ENCODE measurements around the gene USP49. TPM values are rescaled to one million over a fixed set of nuclear protein-coding genes. Genes with fewer than 3 reads are reported as not detected.

Gene USP49
- total RNA-seq, 2 donors from 2014 or later = 8.2 to 15.3 TPM

GRCh38 chr6:41936073-41936837 is 41.1 kb upstream of the USP49 start:
- H3K27me3 Mint-ChIP-seq = no peaks in the 10 kb centered on the region
- ATAC-seq (peak; percentile 93), DNase-seq (ENCODE audit: low spot score) (peak; percentile 97)
- H3K4me3 Mint-ChIP-seq = peak overlapping the region; percentile 97
- H3K9me3 Mint-ChIP-seq = no peaks in the 10 kb centered on the region
- H3K4me1 Mint-ChIP-seq (ENCODE audit: low read depth in 2 of 2) = peaks cover 73 to 75% of the 10 kb centered on the region in 2 donors
- peaks cover 44% of the 10 kb centered on the region for H3K36me3 Mint-ChIP-seq
- H3K27ac Mint-ChIP-seq = peak overlapping the region; percentile 88 to 95

DNA sequence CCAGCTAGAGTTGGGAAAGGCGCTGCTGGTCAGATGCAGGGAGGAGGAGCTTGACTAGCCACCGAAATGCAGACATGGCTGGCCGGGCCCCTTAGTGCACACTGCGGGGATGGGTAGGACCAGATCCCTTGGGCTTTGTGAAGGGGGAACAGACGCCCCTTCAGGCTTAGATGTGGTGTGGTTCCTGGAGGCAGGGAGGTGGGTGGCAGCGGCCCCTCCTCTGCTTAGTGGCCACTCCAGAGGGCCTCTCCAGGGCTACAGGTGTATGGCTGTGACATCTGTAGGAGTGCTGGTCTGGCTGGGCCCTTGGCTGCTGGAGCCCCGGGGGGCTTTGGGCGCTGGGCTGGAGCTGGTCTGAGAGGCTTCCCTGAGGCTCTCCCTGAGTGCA is 40.5 kb upstream of the USP49 start:
- DNase-seq (ENCODE audit: low spot score) (no peak), ATAC-seq (peak in 1 of 2 donors; percentile 0)
- Mint-ChIP-seq H3K27me3 (no peaks in the 10 kb centered on the region), H3K4me3 (peak overlapping the region; percentile 97), H3K36me3 (peaks cover 44% of the 10 kb centered on the region), H3K4me1 (ENCODE audit: low read depth in 2 of 2) (peaks cover 75 to 77% of the 10 kb centered on the region in 2 donors), H3K27ac (peak overlapping the region; percentile 88 to 95), H3K9me3 (no peaks in the 10 kb centered on the region)

GRCh38 chr6:41935193-41935574 is 40.0 kb upstream of the USP49 start:
- no peak for DNase-seq (ENCODE audit: low spot score)
- H3K4me1 Mint-ChIP-seq (ENCODE audit: low read depth in 2 of 2) = peaks cover 72 to 73% of the 10 kb centered on the region in 2 donors

GRCh38 chr6:41934278-41935192 is 39.4 kb upstream of the USP49 start:
- no peaks in the 10 kb centered on the region for H3K27me3 Mint-ChIP-seq
- H3K27ac Mint-ChIP-seq = peak overlapping the region; percentile 88 to 95
- DNase-seq (ENCODE audit: low spot score) (no peak), ATAC-seq (no peak)
- peaks cover 65 to 67% of the 10 kb centered on the region in 2 donors for H3K4me1 Mint-ChIP-seq (ENCODE audit: low read depth in 2 of 2)
- H3K4me3 Mint-ChIP-seq = peak overlapping the region; percentile 97
- no peaks in the 10 kb centered on the region for H3K9me3 Mint-ChIP-seq
- H3K36me3 Mint-ChIP-seq = peaks cover 34% of the 10 kb centered on the region

More at GRCh38 chr6:41935193-41935574, 40.0 kb upstream of the USP49 start:
- no peaks in the 10 kb centered on the region for H3K27me3 Mint-ChIP-seq
- peak overlapping the region; percentile 88 to 95 for H3K27ac Mint-ChIP-seq
- H3K36me3 Mint-ChIP-seq = peaks cover 41% of the 10 kb centered on the region
- H3K4me3 Mint-ChIP-seq = peak overlapping the region; percentile 97
- H3K9me3 Mint-ChIP-seq = no peaks in the 10 kb centered on the region
- no peak for ATAC-seq

DNA sequence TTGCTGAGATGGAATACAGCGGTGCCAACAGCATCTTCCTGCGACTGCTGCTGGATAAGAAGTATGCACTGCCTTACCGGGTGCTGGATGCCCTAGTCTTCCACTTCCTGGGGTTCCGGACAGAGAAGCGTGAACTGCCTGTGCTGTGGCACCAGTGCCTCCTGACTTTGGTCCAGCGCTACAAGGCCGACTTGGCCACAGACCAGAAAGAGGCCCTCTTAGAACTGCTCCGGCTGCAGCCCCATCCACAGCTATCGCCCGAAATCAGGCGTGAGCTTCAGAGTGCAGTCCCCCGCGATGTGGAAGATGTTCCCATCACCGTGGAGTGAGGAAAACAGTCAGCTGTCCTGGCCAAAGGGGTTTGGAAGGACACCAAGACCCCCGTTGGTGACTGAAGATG is 37.2 kb upstream of the USP49 start:
- no peaks in the 10 kb centered on the region for H3K9me3 Mint-ChIP-seq
- H3K4me1 Mint-ChIP-seq (ENCODE audit: low read depth in 2 of 2) = peaks cover 57 to 63% of the 10 kb centered on the region in 2 donors
- peaks cover 37% of the 10 kb centered on the region for H3K36me3 Mint-ChIP-seq
- DNase-seq (ENCODE audit: low spot score) (no peak), ATAC-seq (no peak)
- H3K4me3 Mint-ChIP-seq = no peak overlapping the region
- peak overlapping the region; percentile 40 to 95 for H3K27ac Mint-ChIP-seq
- no peaks in the 10 kb centered on the region for H3K27me3 Mint-ChIP-seq

GRCh38 chr6:41931792-41932191 is 36.6 kb upstream of the USP49 start:
- ATAC-seq (no peak), DNase-seq (ENCODE audit: low spot score) (no peak)
- Mint-ChIP-seq H3K27me3 (no peaks in the 10 kb centered on the region), H3K27ac (peak overlapping the region; percentile 40 to 95), H3K36me3 (peaks cover 37% of the 10 kb centered on the region), H3K4me1 (ENCODE audit: low read depth in 2 of 2) (peaks cover 51 to 62% of the 10 kb centered on the region in 2 donors), H3K9me3 (no peaks in the 10 kb centered on the region), H3K4me3 (no peak overlapping the region)

- no peak overlapping the region for H3K4me3 Mint-ChIP-seq
Measured at GRCh38 chr6:41929924-41930323, 34.7 kb upstream of the USP49 start.

DNA sequence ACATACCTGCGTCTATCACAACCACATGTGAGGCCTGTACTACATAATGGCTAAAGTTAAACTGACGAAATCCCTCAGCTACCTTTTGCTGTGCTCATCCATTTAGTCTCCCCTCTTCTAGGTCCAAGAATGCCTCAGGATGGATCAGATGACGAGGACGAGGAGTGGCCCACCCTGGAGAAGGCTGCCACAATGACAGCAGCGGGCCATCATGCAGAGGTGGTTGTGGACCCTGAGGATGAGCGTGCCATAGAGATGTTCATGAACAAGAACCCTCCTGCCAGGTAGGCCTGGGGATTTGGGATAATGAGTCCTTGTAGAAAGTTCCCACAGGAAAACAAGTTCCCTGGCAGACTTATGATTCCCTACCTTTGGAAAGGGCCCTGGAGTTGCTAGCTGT is 32.1 kb upstream of the USP49 start:
- DNase-seq (ENCODE audit: low spot score) (no peak), ATAC-seq (no peak)
- Mint-ChIP-seq H3K27me3 (no peaks in the 10 kb centered on the region), H3K27ac (peak overlapping the region; percentile 40 to 66), H3K4me3 (no peak overlapping the region), H3K36me3 (peaks cover 38% of the 10 kb centered on the region), H3K9me3 (no peaks in the 10 kb centered on the region), H3K4me1 (ENCODE audit: low read depth in 2 of 2) (peaks cover 51 to 59% of the 10 kb centered on the region in 2 donors)

More at GRCh38 chr6:41929924-41930323, 34.7 kb upstream of the USP49 start:
- DNase-seq (ENCODE audit: low spot score) = no peak
- Mint-ChIP-seq H3K9me3 (no peaks in the 10 kb centered on the region), H3K4me1 (ENCODE audit: low read depth in 2 of 2) (peaks cover 39 to 53% of the 10 kb centered on the region in 2 donors), H3K27ac (peak overlapping the region; percentile 40 to 66), H3K36me3 (peaks cover 30% of the 10 kb centered on the region), H3K27me3 (no peaks in the 10 kb centered on the region)
- ATAC-seq = no peak

GRCh38 chr6:41922154-41922553 is 27.0 kb upstream of the USP49 start:
- no peak for DNase-seq (ENCODE audit: low spot score)
- H3K4me1 Mint-ChIP-seq (ENCODE audit: low read depth in 2 of 2) = peaks cover 46 to 62% of the 10 kb centered on the region in 2 donors
- no peaks in the 10 kb centered on the region for H3K27me3 Mint-ChIP-seq
- H3K27ac Mint-ChIP-seq = peak overlapping the region; percentile 98
- peak overlapping the region; percentile 88 for H3K4me3 Mint-ChIP-seq
- peaks cover 22% of the 10 kb centered on the region for H3K36me3 Mint-ChIP-seq
- no peak for ATAC-seq
- no peaks in the 10 kb centered on the region for H3K9me3 Mint-ChIP-seq

- peaks cover 45 to 62% of the 10 kb centered on the region in 2 donors for H3K4me1 Mint-ChIP-seq (ENCODE audit: low read depth in 2 of 2)
- H3K27ac Mint-ChIP-seq = peak overlapping the region; percentile 98
- H3K9me3 Mint-ChIP-seq = no peaks in the 10 kb centered on the region
- peaks cover 22% of the 10 kb centered on the region for H3K36me3 Mint-ChIP-seq
- no peak for DNase-seq (ENCODE audit: low spot score)
- peak overlapping the region; percentile 88 for H3K4me3 Mint-ChIP-seq
- no peaks in the 10 kb centered on the region for H3K27me3 Mint-ChIP-seq
- peak; percentile 21 to 31 for ATAC-seq
Measured at GRCh38 chr6:41921712-41921998, 26.5 kb upstream of the USP49 start.

- no peaks in the 10 kb centered on the region for H3K9me3 Mint-ChIP-seq
- no peaks in the 10 kb centered on the region for H3K27me3 Mint-ChIP-seq
Measured at GRCh38 chr6:41920921-41921711, 25.9 kb upstream of the USP49 start, which contains the start of the genes BYSL and MED20. Gene BYSL, plus strand, starts transcription at chr6:41921499. Its CDS starts 64 bp downstream, at chr6:41921563. Gene MED20, minus strand, starts transcription at chr6:41921139. Its CDS starts 121 bp downstream, at chr6:41921018.

GRCh38 chr6:41917528-41917927 is 22.4 kb upstream of the USP49 start:
- H3K27me3 Mint-ChIP-seq = no peaks in the 10 kb centered on the region
- peaks cover 34 to 41% of the 10 kb centered on the region in 2 donors for H3K4me1 Mint-ChIP-seq (ENCODE audit: low read depth in 2 of 2)
- peaks cover 8% of the 10 kb centered on the region for H3K36me3 Mint-ChIP-seq
- peak overlapping the region; percentile 29 to 59 for H3K27ac Mint-ChIP-seq
- H3K9me3 Mint-ChIP-seq = no peaks in the 10 kb centered on the region
- peak overlapping the region; percentile 61 for H3K4me3 Mint-ChIP-seq
- DNase-seq (ENCODE audit: low spot score) = no peak
- peak in 1 of 2 donors; percentile 28 for ATAC-seq

More at GRCh38 chr6:41920921-41921711, 25.9 kb upstream of the USP49 start, which contains the start of the genes BYSL and MED20:
- ATAC-seq (peak; percentile 94 to 96), DNase-seq (ENCODE audit: low spot score) (peak; percentile 96)
- Mint-ChIP-seq H3K27ac (peak within 1 kb of the TSS; percentile 98), H3K36me3 (peaks cover 22% of the 10 kb centered on the region), H3K4me1 (ENCODE audit: low read depth in 2 of 2) (peaks cover 47 to 61% of the 10 kb centered on the region in 2 donors), H3K4me3 (peak within 1 kb of the TSS; percentile 88)
